ENCODE results near the gene HMCN2.

HMCN2 gene

GRCh38 chr9:130299785-130300615 is 34.4 kb downstream of the HMCN2 start:
- Histone ChIP-seq H3K27me3 (ENCODE audit: insufficient read depth, low read depth) (peaks cover 74% of the 10 kb centered on the region), H3K4me1 (ENCODE audit: low read depth, poor library complexity, severe bottlenecking) (no peaks in the 10 kb centered on the region), H3K79me2 (ENCODE audit: insufficient read depth, low read depth) (no peaks in the 10 kb centered on the region), H3K4me2 (no peak overlapping the region), H3K9ac (no peak overlapping the region), H3K36me3 (ENCODE audit: insufficient read depth) (no peaks in the 10 kb centered on the region), H4K20me1 (ENCODE audit: insufficient read depth) (no peaks in the 10 kb centered on the region), H3K27ac (no peak overlapping the region), H2AFZ (ENCODE audit: low read depth) (no peak overlapping the region), H3K4me3 (IDR thresholded peaks at IDR 0.05; ENCODE audit: insufficient read depth, low read depth, low read length) (no peak overlapping the region)
- no peak for TF ChIP-seq CTCF (conservative IDR thresholded peaks at IDR 0.05; ENCODE audit: low read depth, low read length)

- H2AFZ ChIP-seq (ENCODE audit: low read depth), result no peak overlapping the region
- no peak overlapping the region for H3K9ac ChIP-seq
- H3K36me3 ChIP-seq (ENCODE audit: insufficient read depth), result no peaks in the 10 kb centered on the region
- no peak overlapping the region for H3K4me3 ChIP-seq (IDR thresholded peaks at IDR 0.05; ENCODE audit: insufficient read depth, low read depth, low read length)
- H3K4me1 ChIP-seq (ENCODE audit: low read depth, poor library complexity, severe bottlenecking), result no peaks in the 10 kb centered on the region
- H4K20me1 ChIP-seq (ENCODE audit: insufficient read depth), result no peaks in the 10 kb centered on the region
- H3K27ac ChIP-seq, result no peak overlapping the region
- peaks cover 74% of the 10 kb centered on the region for H3K27me3 ChIP-seq (ENCODE audit: insufficient read depth, low read depth)
- no peaks in the 10 kb centered on the region for H3K79me2 ChIP-seq (ENCODE audit: insufficient read depth, low read depth)
- TF ChIP-seq CTCF (conservative IDR thresholded peaks at IDR 0.05; ENCODE audit: low read depth, low read length), result no peak
- H3K4me2 ChIP-seq, result no peak overlapping the region
Measured at GRCh38 chr9:130300739-130301138, 35.2 kb downstream of the HMCN2 start.

DNA sequence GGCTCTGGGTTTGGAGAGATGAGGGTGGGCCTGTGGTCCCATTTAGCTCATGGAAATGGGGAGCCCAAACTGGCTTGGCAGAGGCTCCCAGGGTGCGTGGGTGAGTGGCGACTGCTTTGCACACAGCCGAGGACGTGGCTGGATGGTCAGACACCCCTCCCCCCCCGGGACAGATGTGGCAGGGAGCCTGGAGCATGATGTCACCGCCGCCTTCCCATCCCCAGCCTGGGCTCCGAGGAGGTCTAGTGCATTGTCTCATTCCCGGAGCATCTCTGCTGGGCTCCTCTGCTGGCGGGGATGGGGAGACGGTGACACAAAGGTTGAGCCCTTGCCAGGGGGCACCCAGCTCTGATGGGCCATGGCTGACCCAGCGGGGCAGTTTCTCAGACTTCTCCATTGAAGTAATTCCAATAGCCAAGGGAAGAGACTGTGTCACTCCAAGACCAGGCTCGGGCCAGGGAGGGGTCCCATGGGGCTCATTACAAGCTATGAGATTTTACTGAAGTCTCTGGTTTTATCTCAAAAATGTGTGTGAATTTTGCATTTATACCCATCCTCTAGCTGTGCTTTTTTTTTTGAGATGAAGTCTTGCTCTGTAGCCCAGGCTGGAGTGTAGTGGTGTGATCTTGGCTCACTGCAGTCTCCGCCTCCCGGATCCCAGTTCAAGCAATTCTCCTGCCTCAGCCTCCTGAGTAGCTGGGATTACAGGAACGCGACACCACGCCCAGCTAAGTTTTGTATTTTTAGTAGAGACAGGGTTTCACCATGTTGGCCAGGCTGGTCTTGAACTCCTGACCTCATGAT is 36.1 kb downstream of the HMCN2 start:
- Histone ChIP-seq H3K27me3 (ENCODE audit: insufficient read depth, low read depth) (peaks cover 78% of the 10 kb centered on the region), H3K9ac (no peak overlapping the region), H3K79me2 (ENCODE audit: insufficient read depth, low read depth) (no peaks in the 10 kb centered on the region), H3K36me3 (ENCODE audit: insufficient read depth) (no peaks in the 10 kb centered on the region), H4K20me1 (ENCODE audit: insufficient read depth) (no peaks in the 10 kb centered on the region), H3K27ac (no peak overlapping the region), H3K4me3 (IDR thresholded peaks at IDR 0.05; ENCODE audit: insufficient read depth, low read depth, low read length) (no peak overlapping the region), H3K4me2 (no peak overlapping the region), H3K4me1 (ENCODE audit: low read depth, poor library complexity, severe bottlenecking) (no peaks in the 10 kb centered on the region), H2AFZ (ENCODE audit: low read depth) (no peak overlapping the region)
- no peak for TF ChIP-seq CTCF (conservative IDR thresholded peaks at IDR 0.05; ENCODE audit: low read depth, low read length)

DNA sequence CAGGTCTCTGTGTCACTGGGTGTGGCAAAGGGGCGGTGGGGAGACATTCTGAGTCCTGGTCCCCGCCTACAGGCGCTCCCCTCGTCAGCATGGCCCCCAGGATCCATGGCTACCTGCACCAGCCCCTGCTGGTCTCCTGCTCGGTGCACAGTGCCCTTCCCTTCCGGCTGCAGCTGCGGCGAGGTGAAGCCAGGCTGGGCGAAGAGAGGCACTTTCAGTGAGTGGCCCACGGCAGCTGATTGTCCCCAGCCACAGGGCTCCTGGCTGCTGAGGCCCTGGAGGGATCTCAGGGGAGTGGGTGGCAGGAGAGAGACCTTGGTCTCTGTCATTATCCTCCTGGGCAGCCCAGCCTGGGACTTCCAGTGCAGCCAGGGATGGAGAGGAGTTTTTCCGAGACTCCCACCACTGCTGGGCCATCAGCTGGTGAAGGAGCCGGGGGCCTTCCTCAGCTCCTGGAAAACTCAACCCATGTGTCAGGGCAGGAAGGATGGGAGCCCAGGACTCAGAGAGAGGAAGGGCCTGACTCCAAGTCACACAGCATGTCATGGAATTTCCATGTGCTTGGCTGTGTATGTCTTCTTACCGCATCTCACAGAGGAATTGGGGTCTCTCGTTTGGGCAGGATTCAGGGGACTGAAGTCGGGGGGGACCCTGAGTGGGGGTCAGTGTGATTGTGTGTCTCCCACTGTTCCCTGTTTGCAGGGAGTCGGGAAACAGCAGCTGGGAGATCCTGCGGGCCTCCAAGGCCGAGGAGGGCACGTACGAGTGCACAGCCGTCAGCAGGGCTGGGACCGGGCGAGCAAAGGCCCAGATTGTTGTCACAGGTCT is 37.4 kb downstream of the HMCN2 start:
- no peaks in the 10 kb centered on the region for H3K4me1 ChIP-seq (ENCODE audit: low read depth, poor library complexity, severe bottlenecking)
- no peak overlapping the region for H3K27ac ChIP-seq
- H3K36me3 ChIP-seq (ENCODE audit: insufficient read depth), result no peaks in the 10 kb centered on the region
- H3K4me3 ChIP-seq (IDR thresholded peaks at IDR 0.05; ENCODE audit: insufficient read depth, low read depth, low read length), result no peak overlapping the region
- TF ChIP-seq CTCF (conservative IDR thresholded peaks at IDR 0.05; ENCODE audit: low read depth, low read length), result no peak
- H3K27me3 ChIP-seq (ENCODE audit: insufficient read depth, low read depth), result peaks cover 79% of the 10 kb centered on the region
- no peak overlapping the region for H3K4me2 ChIP-seq
- no peaks in the 10 kb centered on the region for H3K79me2 ChIP-seq (ENCODE audit: insufficient read depth, low read depth)
- no peak overlapping the region for H3K9ac ChIP-seq
- no peak overlapping the region for H2AFZ ChIP-seq (ENCODE audit: low read depth)
- H4K20me1 ChIP-seq (ENCODE audit: insufficient read depth), result no peaks in the 10 kb centered on the region
